Measurements from ENCODE around the gene UBE2E1. TPM values are rescaled to one million over a fixed set of nuclear protein-coding genes. Genes with fewer than 3 reads are reported as not detected.

UBE2E1 gene
- total RNA-seq, 1 donor from 2014 or later = 103 TPM

GRCh38 chr3:23874359-23875112 is 68.8 kb downstream of the UBE2E1 start:
- peaks cover 41% of the 10 kb centered on the region for H3K4me1 Mint-ChIP-seq (ENCODE audit: low read depth)
- no peaks in the 10 kb centered on the region for H3K9me3 Mint-ChIP-seq (ENCODE audit: low read depth)
- no peak for TF ChIP-seq CTCF (IDR thresholded peaks at IDR 0.05)
- DNase-seq (ENCODE audit: low spot score) = no peak
- H3K27ac Mint-ChIP-seq (ENCODE audit: unreplicated experiment) = no peak overlapping the region
- no peaks in the 10 kb centered on the region for H3K36me3 Mint-ChIP-seq (ENCODE audit: low read depth)
- H3K4me3 Mint-ChIP-seq (ENCODE audit: unreplicated experiment) = no peak overlapping the region
- no peaks in the 10 kb centered on the region for H3K27me3 Mint-ChIP-seq (ENCODE audit: low read depth)

- no peak for DNase-seq (ENCODE audit: low spot score)
- H3K27me3 Mint-ChIP-seq (ENCODE audit: low read depth) = no peaks in the 10 kb centered on the region
- TF ChIP-seq CTCF (IDR thresholded peaks at IDR 0.05) = peak; percentile 24
- peaks cover 41% of the 10 kb centered on the region for H3K4me1 Mint-ChIP-seq (ENCODE audit: low read depth)
- no peaks in the 10 kb centered on the region for H3K36me3 Mint-ChIP-seq (ENCODE audit: low read depth)
- no peak overlapping the region for H3K27ac Mint-ChIP-seq (ENCODE audit: unreplicated experiment)
- no peaks in the 10 kb centered on the region for H3K9me3 Mint-ChIP-seq (ENCODE audit: low read depth)
- H3K4me3 Mint-ChIP-seq (ENCODE audit: unreplicated experiment) = no peak overlapping the region
Measured at GRCh38 chr3:23875113-23875725, 69.5 kb downstream of the UBE2E1 start.

GRCh38 chr3:23876923-23877322 is 71.2 kb downstream of the UBE2E1 start:
- Mint-ChIP-seq H3K4me1 (ENCODE audit: low read depth) (peaks cover 41% of the 10 kb centered on the region), H3K27me3 (ENCODE audit: low read depth) (no peaks in the 10 kb centered on the region), H3K4me3 (ENCODE audit: unreplicated experiment) (no peak overlapping the region), H3K27ac (ENCODE audit: unreplicated experiment) (peak overlapping the region; percentile 14), H3K9me3 (ENCODE audit: low read depth) (no peaks in the 10 kb centered on the region), H3K36me3 (ENCODE audit: low read depth) (peaks cover 2% of the 10 kb centered on the region)
- TF ChIP-seq CTCF (IDR thresholded peaks at IDR 0.05) = no peak
- DNase-seq (ENCODE audit: low spot score) = no peak

GRCh38 chr3:23877329-23877980 is 71.7 kb downstream of the UBE2E1 start:
- TF ChIP-seq CTCF (IDR thresholded peaks at IDR 0.05) = no peak
- Mint-ChIP-seq H3K4me3 (ENCODE audit: unreplicated experiment) (no peak overlapping the region), H3K27me3 (ENCODE audit: low read depth) (no peaks in the 10 kb centered on the region), H3K9me3 (ENCODE audit: low read depth) (no peaks in the 10 kb centered on the region), H3K4me1 (ENCODE audit: low read depth) (peaks cover 41% of the 10 kb centered on the region), H3K27ac (ENCODE audit: unreplicated experiment) (peak overlapping the region; percentile 14), H3K36me3 (ENCODE audit: low read depth) (peaks cover 2% of the 10 kb centered on the region)
- no peak for DNase-seq (ENCODE audit: low spot score)

- Mint-ChIP-seq H3K4me3 (ENCODE audit: unreplicated experiment) (no peak overlapping the region), H3K27ac (ENCODE audit: unreplicated experiment) (no peak overlapping the region), H3K9me3 (ENCODE audit: low read depth) (no peaks in the 10 kb centered on the region), H3K27me3 (ENCODE audit: low read depth) (no peaks in the 10 kb centered on the region), H3K4me1 (ENCODE audit: low read depth) (peaks cover 33% of the 10 kb centered on the region), H3K36me3 (ENCODE audit: low read depth) (peaks cover 2% of the 10 kb centered on the region)
- no peak for DNase-seq (ENCODE audit: low spot score)
- TF ChIP-seq CTCF (IDR thresholded peaks at IDR 0.05) = no peak
Measured at GRCh38 chr3:23879485-23879884, 73.7 kb downstream of the UBE2E1 start.

All from chondrocyte (in vitro differentiated cells).